Heart left ventricle (tissue), 16 donors: Measurements from ENCODE around the gene ZNF331. TPM values are rescaled to one million over a fixed set of nuclear protein-coding genes. Genes with fewer than 3 reads are reported as not detected.

ENCODE experiments used
- ATAC-seq, 4 donors: fragments of 200-7000 bp; cut with Tn5 transposase; one replicate each; pipeline ENCODE4 v1.9.1; 2020 to 2022; ENCODE audit warnings: moderate library complexity in 4 of 4, mild to moderate bottlenecking in 3 of 4, moderate number of reproducible peaks in 1 of 4
- DNase-seq, 5 donors: peaks; one replicate each; pipeline ENCODE4 v3.0.0-alpha.2; 2020
- H3K27ac ChIP-seq, 12 donors: fragments of 200-600 bp; sonication (generic) in 4 of 12; one replicate each; pipeline versions ENCODE4 v1.5.0 to v1.8.0; 2016 to 2022; ENCODE audit warnings: mild to moderate bottlenecking in 2 of 12
- H3K27me3 ChIP-seq, 9 donors: fragments of 200-600 bp; sonication (generic) in 2 of 9; one replicate each; pipeline versions ENCODE4 v1.5.1 to v1.8.0; 2016 to 2022; ENCODE audit warnings: mild to moderate bottlenecking in 3 of 9
- H3K36me3 ChIP-seq, 9 donors: fragments of 200-600 bp; sonication (generic) in 2 of 9; one replicate each; pipeline versions ENCODE4 v1.5.0 to v1.8.0; 2018 to 2022; ENCODE audit warnings: mild to moderate bottlenecking in 2 of 9
- H3K4me1 ChIP-seq, 12 donors: fragments of 200-600 bp; sonication (generic) in 4 of 12; one replicate each; pipeline versions ENCODE4 v1.5.0 to v1.8.0; 2016 to 2022; ENCODE audit warnings: mild to moderate bottlenecking in 3 of 12
- H3K4me3 ChIP-seq, 12 donors: fragments of 200-600 bp; sonication (generic) in 4 of 12; one replicate each; pipeline versions ENCODE4 v1.5.0 to v1.8.0; 2017 to 2022; ENCODE audit warnings: mild to moderate bottlenecking in 9 of 12, moderate library complexity in 4 of 12
- H3K9me3 ChIP-seq, 12 donors: fragments of 200-600 bp; sonication (generic) in 4 of 12; one replicate each; pipeline versions ENCODE4 v1.5.0 to v1.8.0; 2016 to 2022; ENCODE audit warnings: mild to moderate bottlenecking in 1 of 12
- POLR2A ChIP-seq, 2 donors: fragments of 450-650 bp; IDR thresholded peaks; one replicate each; pipeline ENCODE4 v1.6.1; 2017; ENCODE audit warnings: antibody characterized with exemption in 2 of 2, mild to moderate bottlenecking in 2 of 2, moderate library complexity in 2 of 2
- WGBS, 4 donors: extraction: QIAGEN DNeasy Blood & Tissue Kit in 2 of 4; methylation state at CpG; one replicate each; pipeline versions ENCODE4 v1.1.5 to v1.1.7; 2013 to 2018; 5-methylcytosine and 5-hydroxymethylcytosine counted together
- intact Hi-C, 10 donors: fragments of 100-400 bp; cut with DNase I; formaldehyde crosslinking; loops; one replicate each; pipeline versions ENCODE4 v1.11.1 to v1.14.2; 2022
- polyA plus RNA-seq, 2 donors: library from polyadenylated mRNA; stranded (reverse); fragments of 200-250 nt; gene quantifications; one replicate each; pipeline ENCODE4 v1.2.3, GENCODE V29; 2013
- total RNA-seq, 9 donors: library from RNA; depleted of rRNA in 2 of 9; stranded (reverse); fragments of >200 nt in 2 of 9; fragmentation: NEBNext Ultra II Directional in 3 of 9; extraction: Animal tissue kit (Norgen Biotek cat#: 25700) in 3 of 9; gene quantifications; one replicate each; pipeline versions ENCODE4 v1.1.0 to v1.2.4, GENCODE V29; 2016 to 2023
- TF ChIP-seq, protein P1 (sequence below), 12 donors: fragments of 200-600 bp; sonication (generic) in 4 of 12; IDR thresholded peaks; one replicate each; pipeline versions ENCODE4 v1.5.0 to v1.8.0; 2018 to 2022; ENCODE audit warnings: antibody characterized with exemption in 12 of 12, mild to moderate bottlenecking in 5 of 12
- donor health status: ischemic (EF 13 %, LVEDD 7.1; RV severe dilation, severe dysfunction).
- donor health status: healthy with polysubstance abuse.
- donor health status: DM: no; HTN: yes; CAD: no.
- donor health status: DM: no; HTN: no; CAD: no.
- donor health status: ischemic (EF 25% LVEDD 6.9; RV normal size, moderate dysfunction).
- donor health status: ischemic (EF 25% LVEDD 5.7; RV mildly dilated, moderate dysfunction).
- donor health status: healthy.
- donor health status: DM: yes; HTN: yes; CAD: no.
- donor health status: ischemic (EF 35%, LVEDD 5.7; RV mildly dilated, moderate dysfunction).
- donor health status: nonischemic (EF 11% LVEDD 7.7; RV severe dilation, severe dysfunction).
- donor health status: DM: yes; HTN: yes; CAD: no.
- donor health status: PGD.
- donor health status: ischemic (EF 29% LVEDD 5.4; RV normal size, mild dysfunction).
- donor health status: nonischemic (EF 23%, LVEDD 6.1; RV moderate dilation, normal function).

The ZNF331 gene
- total and polyA plus RNA-seq, 11 donors: 7.6 to 25.8 (median 10.1) TPM

DNA sequence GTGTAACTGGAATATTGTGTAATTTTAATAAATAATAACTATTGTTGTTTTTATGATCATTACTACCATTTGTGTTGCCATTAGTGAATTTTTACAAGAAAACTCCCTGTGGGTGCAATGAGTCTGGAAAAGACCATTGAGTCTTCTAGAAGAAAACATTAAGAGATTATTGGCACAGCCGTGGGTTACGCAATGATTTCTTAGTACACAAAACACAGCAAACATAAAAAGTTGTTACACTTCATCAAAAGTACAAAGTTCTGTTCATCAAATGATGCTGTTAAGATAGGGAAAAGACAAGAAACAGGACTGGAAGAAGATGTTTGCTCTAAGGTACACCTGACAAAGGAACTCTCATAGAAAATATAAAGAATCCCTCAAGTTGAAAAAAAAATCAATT lies 41.6 kb downstream of the ZNF331 start:
- Histone ChIP-seq H3K4me1 (no peaks in the 10 kb centered on the region), H3K36me3 (peaks cover 4 to 60% (median 48%) of the 10 kb centered on the region in 9 donors), H3K9me3 (peaks cover 0 to 62% (median 27%) of the 10 kb centered on the region in 12 donors), H3K27ac (no peak overlapping the region), H3K27me3 (no peaks in the 10 kb centered on the region), H3K4me3 (no peak overlapping the region)
- intact Hi-C loops: no loop called here
- TF ChIP-seq, protein P1, sequence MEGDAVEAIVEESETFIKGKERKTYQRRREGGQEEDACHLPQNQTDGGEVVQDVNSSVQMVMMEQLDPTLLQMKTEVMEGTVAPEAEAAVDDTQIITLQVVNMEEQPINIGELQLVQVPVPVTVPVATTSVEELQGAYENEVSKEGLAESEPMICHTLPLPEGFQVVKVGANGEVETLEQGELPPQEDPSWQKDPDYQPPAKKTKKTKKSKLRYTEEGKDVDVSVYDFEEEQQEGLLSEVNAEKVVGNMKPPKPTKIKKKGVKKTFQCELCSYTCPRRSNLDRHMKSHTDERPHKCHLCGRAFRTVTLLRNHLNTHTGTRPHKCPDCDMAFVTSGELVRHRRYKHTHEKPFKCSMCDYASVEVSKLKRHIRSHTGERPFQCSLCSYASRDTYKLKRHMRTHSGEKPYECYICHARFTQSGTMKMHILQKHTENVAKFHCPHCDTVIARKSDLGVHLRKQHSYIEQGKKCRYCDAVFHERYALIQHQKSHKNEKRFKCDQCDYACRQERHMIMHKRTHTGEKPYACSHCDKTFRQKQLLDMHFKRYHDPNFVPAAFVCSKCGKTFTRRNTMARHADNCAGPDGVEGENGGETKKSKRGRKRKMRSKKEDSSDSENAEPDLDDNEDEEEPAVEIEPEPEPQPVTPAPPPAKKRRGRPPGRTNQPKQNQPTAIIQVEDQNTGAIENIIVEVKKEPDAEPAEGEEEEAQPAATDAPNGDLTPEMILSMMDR (IDR thresholded peaks at IDR 0.05): no peak
- TF ChIP-seq POLR2A (IDR thresholded peaks at IDR 0.05): no peak
- 95 to 100% (median 99%) methylated on average over 2 of the region's 2 CpGs for whole genome bisulfite sequencing, 4 donors
- DNase-seq: no peak
- no peak for ATAC-seq

DNA sequence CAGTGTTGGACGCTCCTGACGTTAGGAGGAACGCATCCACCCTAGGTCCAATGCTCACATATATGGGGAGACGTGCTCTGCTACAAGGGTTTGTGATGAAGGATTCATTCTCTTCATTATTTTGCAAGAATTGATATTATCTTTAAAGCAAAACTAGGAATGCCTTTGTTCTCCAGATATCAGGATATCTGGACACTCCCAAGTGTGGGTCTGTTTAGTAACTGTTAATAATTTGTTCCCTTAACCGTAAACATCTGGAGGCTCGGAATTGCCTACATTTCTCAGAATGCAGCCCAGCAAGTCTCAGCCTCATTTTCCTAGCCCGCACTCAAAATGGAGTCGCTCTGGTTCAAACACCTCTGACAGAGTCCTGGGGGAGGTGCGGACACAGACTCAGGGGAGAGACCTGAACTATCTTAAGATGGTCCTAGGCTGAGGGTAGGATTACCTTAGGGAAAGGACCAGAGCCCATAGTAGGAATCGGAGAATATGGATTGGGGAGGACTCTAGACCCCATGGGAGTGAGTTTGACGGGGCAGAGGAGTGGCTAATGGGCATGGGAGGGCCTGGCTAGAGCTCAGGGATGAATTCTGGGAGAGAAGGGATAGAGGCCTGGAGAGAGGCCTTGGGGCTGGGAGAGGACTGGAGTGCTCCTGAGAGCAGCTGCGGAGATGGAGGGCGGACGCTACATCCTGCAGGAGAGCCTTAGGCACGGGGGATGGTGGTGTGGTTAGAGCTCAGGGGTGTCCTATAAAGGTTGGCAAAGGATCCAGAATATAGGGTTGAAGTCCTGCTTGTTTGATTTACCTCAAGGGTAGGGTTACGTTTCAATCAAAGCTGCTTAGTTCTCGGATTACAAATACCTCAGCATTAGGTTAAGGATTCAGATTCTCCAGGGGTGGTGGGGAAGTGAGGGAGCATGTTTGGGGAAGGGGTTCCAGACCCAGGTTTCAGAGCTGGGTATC lies 43.2 kb downstream of the ZNF331 start:
- DNase-seq (no peak), ATAC-seq (peak in 2 of 4 donors; percentile 31 to 33)
- H3K9me3 ChIP-seq: peaks cover 0 to 52% (median 26%) of the 10 kb centered on the region in 12 donors
- peaks cover 4 to 44% (median 35%) of the 10 kb centered on the region in 9 donors for H3K36me3 ChIP-seq
- H3K4me3 ChIP-seq: no peak overlapping the region
- H3K4me1 ChIP-seq: no peaks in the 10 kb centered on the region
- no peak for TF ChIP-seq POLR2A (IDR thresholded peaks at IDR 0.05)
- TF ChIP-seq, protein P1 (IDR thresholded peaks at IDR 0.05): no peak
- 84 to 88% (median 86%) methylated on average over 17 of the region's 17 CpGs for WGBS, 4 donors
- no peaks in the 10 kb centered on the region for H3K27me3 ChIP-seq
- no peak overlapping the region for H3K27ac ChIP-seq
- intact Hi-C loops: no loop called here

DNA sequence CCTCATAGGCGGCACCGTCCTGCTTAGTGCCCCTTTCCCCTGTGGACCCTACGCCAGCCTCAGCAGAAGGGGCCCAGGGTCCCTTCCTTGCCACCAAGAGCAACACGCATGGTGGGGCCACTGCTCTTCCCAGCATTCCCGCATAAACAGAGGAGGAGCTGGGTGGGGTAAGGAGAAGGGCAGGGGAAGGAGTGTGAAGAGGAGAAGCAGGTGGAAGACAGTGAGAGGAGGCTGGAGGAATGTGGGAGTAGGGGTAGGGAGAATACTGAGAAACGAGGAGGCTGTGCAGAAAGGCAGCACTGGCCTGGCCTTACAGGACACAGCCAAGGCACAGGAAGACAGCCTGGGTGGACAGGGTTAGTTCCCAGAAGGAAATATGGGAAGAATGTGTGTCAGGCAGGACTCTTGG lies 43.9 kb downstream of the ZNF331 start:
- H3K27ac ChIP-seq: no peak overlapping the region
- H3K9me3 ChIP-seq: peaks cover 0 to 45% (median 19%) of the 10 kb centered on the region in 12 donors
- ATAC-seq (no peak), DNase-seq (no peak)
- H3K36me3 ChIP-seq: peaks cover 1 to 36% (median 27%) of the 10 kb centered on the region in 9 donors
- intact Hi-C loops: no loop called here
- 62 to 71% (median 69%) methylated on average over 6 of the region's 6 CpGs for WGBS, 4 donors
- H3K27me3 ChIP-seq: no peaks in the 10 kb centered on the region
- no peak for TF ChIP-seq POLR2A (IDR thresholded peaks at IDR 0.05)
- TF ChIP-seq, protein P1 (IDR thresholded peaks at IDR 0.05): no peak
- no peaks in the 10 kb centered on the region for H3K4me1 ChIP-seq
- no peak overlapping the region for H3K4me3 ChIP-seq

DNA sequence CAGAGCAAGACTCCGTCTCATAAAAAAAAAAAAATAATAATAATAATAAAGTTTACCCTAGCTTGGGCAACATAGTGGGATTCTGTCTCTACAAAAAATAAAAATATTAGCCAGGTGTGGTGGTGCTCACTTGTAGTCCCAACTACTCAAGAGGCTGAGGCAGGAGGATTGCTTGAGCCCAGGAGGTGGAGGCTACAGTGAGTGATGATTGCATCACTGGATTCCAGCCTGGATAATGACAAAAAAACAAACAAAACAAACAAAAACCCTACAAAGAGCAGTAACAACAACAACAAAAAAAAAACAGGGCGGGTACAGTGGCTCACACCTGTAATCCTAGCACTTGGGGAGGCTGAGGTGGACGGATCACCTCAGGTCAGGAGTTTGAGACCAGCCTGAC lies 45.2 kb downstream of the ZNF331 start:
- 80 to 90% (median 85%) methylated on average over 3 of the region's 3 CpGs for WGBS, 4 donors
- intact Hi-C loops: no loop called here

More for the DNA sequence above, 45.2 kb downstream of the ZNF331 start:
- Histone ChIP-seq H3K9me3 (peaks cover 0 to 32% (median 6%) of the 10 kb centered on the region in 12 donors), H3K27ac (no peak overlapping the region), H3K36me3 (peaks cover 0 to 23% (median 14%) of the 10 kb centered on the region in 9 donors), H3K4me1 (no peaks in the 10 kb centered on the region), H3K4me3 (no peak overlapping the region), H3K27me3 (no peaks in the 10 kb centered on the region)
- DNase-seq: no peak
- ATAC-seq: no peak
- TF ChIP-seq POLR2A (IDR thresholded peaks at IDR 0.05): no peak
- TF ChIP-seq, protein P1 (IDR thresholded peaks at IDR 0.05): no peak
